Caco-2 (cell line): Measurements from ENCODE around the gene FBXL20. TPM values are rescaled to one million over a fixed set of nuclear protein-coding genes. Genes with fewer than 3 reads are reported as not detected.

Experiments
- BruUV-seq: library from RNA; stranded (reverse); fragments of 400-500 nt; replicated peaks from 2 replicates; lab custom pipeline; 2021; lab: Mats Ljungman, UMichigan
- CTCF ChIA-PET: fragments of 300-600 bp; sonication (Branson Sonifier 250); formaldehyde crosslinking; loops from one replicate; lab custom pipeline; 2022; ENCODE audit warnings: antibody characterized with exemption; lab: Charles Lee
- POLR2A ChIA-PET: fragments of 300-600 bp; sonication (Branson Sonifier 250); formaldehyde crosslinking; loops from one replicate; lab custom pipeline; 2022; ENCODE audit warnings: antibody characterized with exemption; lab: Charles Lee
- DNase-seq, 2 experiments: peaks; one replicate each; pipeline versions ENCODE4 v3.0.0 to v3.0.0-alpha.2; 2020 to 2022
- H3K27me3 ChIP-seq: replicated peaks from 2 replicates; pipeline ENCODE4 v1.6.0; 2011; ENCODE audit warnings: low read length; ENCODE audit not compliant: control insufficient read depth, insufficient read depth
- H3K36me3 ChIP-seq: 2 replicates; pipeline ENCODE4 v1.5.1; 2011; ENCODE audit warnings: low read length; ENCODE audit not compliant: control insufficient read depth, insufficient read depth
- H3K4me1 ChIP-seq: fragments of 250-450 bp; sonication (Bioruptor Pico); 2 replicates; pipeline ENCODE4 v1.5.1; 2020; ENCODE audit warnings: mild to moderate bottlenecking
- H3K4me3 ChIP-seq: 2 replicates; pipeline ENCODE4 v1.5.1; 2011; ENCODE audit warnings: low read depth, mild to moderate bottlenecking, control low read depth, low read length
- H3K9me3 ChIP-seq: fragments of 250-450 bp; sonication (Bioruptor Pico); 2 replicates; pipeline ENCODE4 v1.5.1; 2020; ENCODE audit warnings: mild to moderate bottlenecking, moderate library complexity
- H3K27ac Mint-ChIP-seq: one replicate; pipeline ENCODE4 v1.8.0; 2022; ENCODE audit warnings: mixed read lengths; ENCODE audit not compliant: unreplicated experiment
- H3K27me3 Mint-ChIP-seq: one replicate; pipeline ENCODE4 v1.8.0; 2022; ENCODE audit warnings: mixed read lengths; ENCODE audit not compliant: insufficient read depth, unreplicated experiment
- H3K36me3 Mint-ChIP-seq: one replicate; pipeline ENCODE4 v1.8.0; 2022; ENCODE audit warnings: mild to moderate bottlenecking, mixed read lengths; ENCODE audit not compliant: insufficient read depth, unreplicated experiment
- H3K4me1 Mint-ChIP-seq: one replicate; pipeline ENCODE4 v1.8.0; 2022; ENCODE audit warnings: low read depth, mixed read lengths; ENCODE audit not compliant: unreplicated experiment
- H3K4me3 Mint-ChIP-seq: one replicate; pipeline ENCODE4 v1.8.0; 2022; ENCODE audit warnings: mild to moderate bottlenecking, moderate library complexity, mixed read lengths; ENCODE audit not compliant: unreplicated experiment
- H3K9me3 Mint-ChIP-seq: one replicate; pipeline ENCODE4 v1.8.0; 2022; ENCODE audit warnings: mixed read lengths; ENCODE audit not compliant: unreplicated experiment
- intact Hi-C: fragments of 100-400 bp; cut with micrococcal nuclease; formaldehyde crosslinking; loops from one replicate; pipeline ENCODE4 v1.10.0; 2022; ENCODE audit not compliant: unreplicated experiment
- total RNA-seq: library from RNA; stranded (reverse); gene quantifications from 2 replicates; pipeline ENCODE4 v1.2.3, GENCODE V29; 2022
- TF ChIP-seq, protein P1 (sequence below), 2 experiments: fragments of 200-600 bp in 1 of 2; IDR thresholded peaks; 1 replicate in 1 of 2; 2 replicates in 1 of 2; pipeline versions ENCODE4 v1.5.1 to v1.8.0; 2011 to 2022; ENCODE audit warnings: antibody characterized with exemption in 1 of 2, control low read depth in 1 of 2, inconsistent platforms in 1 of 2, low read depth in 1 of 2, low read length in 1 of 2, mild to moderate bottlenecking in 1 of 2, moderate library complexity in 1 of 2; ENCODE audit not compliant: insufficient read depth in 1 of 2, severe bottlenecking in 1 of 2, unreplicated experiment in 1 of 2

Gene FBXL20
- total RNA-seq, 1 experiment from 2014 or later = 12.6 TPM

DNA sequence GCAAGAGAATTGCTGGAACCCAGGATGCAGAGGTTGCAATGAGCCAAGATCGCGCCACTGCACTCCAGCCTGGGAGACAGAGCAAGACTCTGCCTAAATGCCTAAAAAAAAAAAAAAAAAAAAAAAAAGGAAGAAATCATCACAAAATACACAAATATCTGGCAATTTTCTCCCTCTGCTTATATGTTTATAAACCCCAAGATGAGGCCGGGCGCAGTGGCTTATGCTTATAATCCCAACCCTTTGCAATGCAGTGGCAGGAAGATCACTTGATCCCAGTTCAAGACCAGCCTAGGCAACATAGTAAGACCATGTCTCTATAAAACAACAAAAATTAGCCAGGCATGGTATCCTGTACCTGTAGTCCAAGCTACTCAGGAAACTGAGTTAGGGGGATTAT, 28.2 kb upstream of the FBXL20 start:
- Histone ChIP-seq H3K4me3 (no peak overlapping the region), H3K36me3 (no peaks in the 10 kb centered on the region; the same call in 1 of the 2 replicates), H3K9me3 (no peaks in the 10 kb centered on the region), H3K4me1 (no peaks in the 10 kb centered on the region), H3K27me3 (no peaks in the 10 kb centered on the region)
- DNase-seq = no peak
- BruUV-seq = no TSS peak
- H3K27me3 Mint-ChIP-seq = no peaks in the 10 kb centered on the region
- no peaks in the 10 kb centered on the region for H3K4me1 Mint-ChIP-seq
- CTCF ChIA-PET = no interaction called here
- H3K4me3 Mint-ChIP-seq = no peak overlapping the region
- peaks cover 96% of the 10 kb centered on the region for H3K36me3 Mint-ChIP-seq
- no peaks in the 10 kb centered on the region for H3K9me3 Mint-ChIP-seq
- POLR2A ChIA-PET = no interaction called here
- intact Hi-C loops = no loop called here
- TF ChIP-seq, protein P1, sequence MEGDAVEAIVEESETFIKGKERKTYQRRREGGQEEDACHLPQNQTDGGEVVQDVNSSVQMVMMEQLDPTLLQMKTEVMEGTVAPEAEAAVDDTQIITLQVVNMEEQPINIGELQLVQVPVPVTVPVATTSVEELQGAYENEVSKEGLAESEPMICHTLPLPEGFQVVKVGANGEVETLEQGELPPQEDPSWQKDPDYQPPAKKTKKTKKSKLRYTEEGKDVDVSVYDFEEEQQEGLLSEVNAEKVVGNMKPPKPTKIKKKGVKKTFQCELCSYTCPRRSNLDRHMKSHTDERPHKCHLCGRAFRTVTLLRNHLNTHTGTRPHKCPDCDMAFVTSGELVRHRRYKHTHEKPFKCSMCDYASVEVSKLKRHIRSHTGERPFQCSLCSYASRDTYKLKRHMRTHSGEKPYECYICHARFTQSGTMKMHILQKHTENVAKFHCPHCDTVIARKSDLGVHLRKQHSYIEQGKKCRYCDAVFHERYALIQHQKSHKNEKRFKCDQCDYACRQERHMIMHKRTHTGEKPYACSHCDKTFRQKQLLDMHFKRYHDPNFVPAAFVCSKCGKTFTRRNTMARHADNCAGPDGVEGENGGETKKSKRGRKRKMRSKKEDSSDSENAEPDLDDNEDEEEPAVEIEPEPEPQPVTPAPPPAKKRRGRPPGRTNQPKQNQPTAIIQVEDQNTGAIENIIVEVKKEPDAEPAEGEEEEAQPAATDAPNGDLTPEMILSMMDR (IDR thresholded peaks at IDR 0.05; ENCODE audit: insufficient read depth in 1 of 2, low read depth in 1 of 2, low read length in 1 of 2, severe bottlenecking in 1 of 2, unreplicated experiment in 1 of 2) = no peak
- no peak overlapping the region for H3K27ac Mint-ChIP-seq

DNA sequence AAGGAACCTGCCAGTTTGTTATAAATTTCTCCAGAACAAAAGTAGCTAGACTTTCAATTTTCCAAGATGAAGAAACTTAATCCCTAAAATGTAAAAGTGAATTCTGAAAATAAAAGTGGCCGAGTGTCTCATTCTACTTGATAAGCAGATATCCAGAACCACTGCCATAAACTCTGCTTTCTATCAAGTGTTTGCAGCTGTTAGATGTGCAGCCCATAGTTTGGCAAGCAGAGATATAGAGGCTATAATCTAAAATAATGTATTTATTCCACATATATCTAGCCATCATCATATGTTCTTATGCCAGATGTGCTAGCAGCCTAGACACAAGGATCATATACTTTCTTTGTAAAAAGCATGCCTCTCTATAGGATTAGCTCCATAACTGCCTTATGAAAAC, 14.7 kb upstream of the FBXL20 start:
- CTCF ChIA-PET = no interaction called here
- TF ChIP-seq, protein P1 (IDR thresholded peaks at IDR 0.05; ENCODE audit: insufficient read depth in 1 of 2, low read depth in 1 of 2, low read length in 1 of 2, severe bottlenecking in 1 of 2, unreplicated experiment in 1 of 2) = no peak
- no peaks in the 10 kb centered on the region for H3K27me3 Mint-ChIP-seq
- DNase-seq = no peak
- no peaks in the 10 kb centered on the region for H3K9me3 ChIP-seq
- H3K4me3 ChIP-seq = no peak overlapping the region
- peaks cover 6% of the 10 kb centered on the region for H3K36me3 ChIP-seq
- intact Hi-C loops = no loop called here
- H3K9me3 Mint-ChIP-seq = no peaks in the 10 kb centered on the region
- H3K4me1 ChIP-seq = no peaks in the 10 kb centered on the region
- no peaks in the 10 kb centered on the region for H3K4me1 Mint-ChIP-seq
- POLR2A ChIA-PET = no interaction called here
- no peaks in the 10 kb centered on the region for H3K27me3 ChIP-seq
- no peak overlapping the region for H3K4me3 Mint-ChIP-seq
- H3K36me3 Mint-ChIP-seq = peaks cover 87% of the 10 kb centered on the region
- H3K27ac Mint-ChIP-seq = no peak overlapping the region
- BruUV-seq = no TSS peak

DNA sequence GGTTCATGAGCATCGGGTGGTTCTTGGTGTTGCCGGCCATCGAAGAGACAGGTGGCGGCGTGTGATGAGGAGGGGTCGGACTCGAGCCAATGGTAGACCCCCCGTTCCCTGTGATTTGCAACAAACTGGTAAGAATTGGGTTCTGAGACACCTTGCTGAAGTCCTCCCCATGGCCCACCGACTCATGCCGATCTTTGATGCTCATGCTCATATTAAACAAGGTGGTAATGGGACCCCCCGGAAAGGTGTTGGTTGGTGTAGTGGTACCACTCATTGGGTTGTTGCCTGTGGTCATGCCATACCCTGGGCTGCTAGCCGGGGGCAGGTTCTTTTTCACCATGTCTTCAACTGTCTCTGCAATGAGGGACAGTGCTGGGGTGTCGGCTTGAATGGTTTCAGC, 8.9 kb upstream of the FBXL20 start:
- DNase-seq = no peak
- intact Hi-C loops = no loop called here
- no peaks in the 10 kb centered on the region for H3K9me3 ChIP-seq
- H3K36me3 ChIP-seq = peaks cover 6% of the 10 kb centered on the region
- Mint-ChIP-seq H3K36me3 (peaks cover 67% of the 10 kb centered on the region), H3K27me3 (no peaks in the 10 kb centered on the region), H3K4me1 (no peaks in the 10 kb centered on the region), H3K4me3 (no peak overlapping the region), H3K27ac (no peak overlapping the region), H3K9me3 (no peaks in the 10 kb centered on the region)
- ChIA-PET CTCF (no interaction called here), POLR2A (no interaction called here)
- TF ChIP-seq, protein P1 (IDR thresholded peaks at IDR 0.05; ENCODE audit: insufficient read depth in 1 of 2, low read depth in 1 of 2, low read length in 1 of 2, severe bottlenecking in 1 of 2, unreplicated experiment in 1 of 2) = no peak
- no peaks in the 10 kb centered on the region for H3K27me3 ChIP-seq
- no TSS peak for BruUV-seq
- no peak overlapping the region for H3K4me3 ChIP-seq
- H3K4me1 ChIP-seq = no peaks in the 10 kb centered on the region
